ENCODE results near the gene M1AP.
A peak's percentile ranks its signal among the peaks of the same experiment; 100 is the strongest.

M1AP gene

DNA sequence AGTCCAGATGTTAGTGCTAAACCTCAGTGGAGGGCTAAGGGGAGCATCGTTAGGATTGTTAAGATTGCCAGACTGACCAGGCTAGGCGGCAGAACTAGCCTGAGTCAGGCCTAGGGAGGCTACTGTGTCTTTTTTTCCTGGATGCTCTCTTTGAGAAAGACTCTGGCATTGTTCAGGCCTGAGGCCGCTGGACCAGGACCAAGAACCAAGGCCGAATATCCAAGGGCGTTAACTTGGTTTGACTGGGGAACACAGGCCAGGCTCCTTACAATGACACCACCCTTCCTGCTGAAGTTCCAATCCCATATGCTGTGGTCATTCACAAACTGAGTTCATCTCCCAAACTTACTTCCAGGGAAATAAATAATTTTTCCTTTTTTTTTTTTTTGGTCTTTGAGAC lies 107.8 kb downstream of the M1AP start:
- DNase-seq, result no peak

- DNase-seq, result no peak
Observed at GRCh38 chr2:74538881-74539339, 109.2 kb downstream of the M1AP start.

DNA sequence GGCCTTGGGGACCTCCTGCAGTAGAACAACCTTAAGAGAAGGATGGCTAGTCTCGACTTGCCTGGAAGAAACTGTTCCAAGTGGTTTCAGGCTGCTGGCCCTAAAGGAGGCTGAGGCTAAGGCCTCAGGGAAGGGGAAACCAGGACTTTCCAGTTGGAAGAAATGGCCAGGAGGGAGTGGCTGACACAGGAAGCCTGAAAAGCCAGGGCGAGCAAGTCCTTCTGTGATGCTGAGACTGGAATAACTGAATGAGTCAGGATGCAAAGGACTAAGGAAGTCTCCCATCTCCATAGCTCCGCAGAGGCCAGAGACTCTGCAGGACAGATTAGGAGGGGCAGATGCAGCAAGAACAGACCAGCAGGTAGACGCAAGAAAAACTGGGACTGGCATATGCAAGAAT lies 111.0 kb downstream of the M1AP start:
- no peak for DNase-seq

GRCh38 chr2:74536166-74536950 lies 111.8 kb downstream of the M1AP start:
- no peak for DNase-seq

DNA sequence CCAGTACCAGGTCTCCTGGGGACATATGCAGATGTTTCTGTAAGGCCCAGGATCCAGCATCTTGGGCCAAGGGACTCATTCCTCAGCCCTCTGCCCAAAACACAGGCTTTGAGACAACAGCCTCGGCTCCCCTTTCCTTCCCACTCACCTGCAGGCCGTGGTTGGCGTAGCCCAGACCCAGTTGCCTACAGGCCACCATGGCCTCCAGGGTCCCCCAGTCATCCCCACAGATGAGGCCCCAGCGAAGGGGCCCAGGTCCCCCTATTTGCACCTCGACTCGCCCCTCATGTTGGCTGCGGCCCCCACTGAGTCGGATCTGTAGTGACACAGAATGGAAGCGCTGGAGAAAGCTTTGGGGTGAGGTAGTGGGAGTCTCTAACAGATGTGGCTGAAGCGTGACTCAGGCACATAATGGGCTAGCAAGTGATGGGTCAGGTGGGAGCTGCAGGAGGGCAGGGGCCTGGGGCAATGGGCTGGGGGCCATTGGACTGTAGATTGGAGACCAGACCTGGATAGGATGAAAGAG lies 112.6 kb downstream of the M1AP start:
- DNase-seq, result no peak

DNA sequence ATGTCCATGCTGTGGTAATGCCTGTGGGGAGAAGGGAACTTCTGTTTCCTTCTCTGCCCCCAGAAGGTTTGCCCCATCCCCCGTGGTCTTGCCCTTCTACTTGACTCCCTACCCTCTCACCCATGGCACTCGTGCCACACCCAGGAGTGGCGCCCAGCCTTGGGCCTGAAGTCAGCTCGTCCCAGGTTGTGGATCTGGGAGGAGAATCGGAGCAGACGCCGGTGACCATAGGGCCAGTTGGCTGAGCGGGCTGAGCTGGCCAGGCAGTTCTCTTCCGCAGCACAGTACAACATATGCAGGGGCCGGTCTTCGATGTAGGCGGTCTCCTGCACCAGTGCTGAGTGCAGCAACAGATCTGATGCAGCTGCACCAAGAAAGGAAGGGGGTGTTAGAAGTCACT lies 113.7 kb downstream of the M1AP start:
- DNase-seq, result no peak

DNA sequence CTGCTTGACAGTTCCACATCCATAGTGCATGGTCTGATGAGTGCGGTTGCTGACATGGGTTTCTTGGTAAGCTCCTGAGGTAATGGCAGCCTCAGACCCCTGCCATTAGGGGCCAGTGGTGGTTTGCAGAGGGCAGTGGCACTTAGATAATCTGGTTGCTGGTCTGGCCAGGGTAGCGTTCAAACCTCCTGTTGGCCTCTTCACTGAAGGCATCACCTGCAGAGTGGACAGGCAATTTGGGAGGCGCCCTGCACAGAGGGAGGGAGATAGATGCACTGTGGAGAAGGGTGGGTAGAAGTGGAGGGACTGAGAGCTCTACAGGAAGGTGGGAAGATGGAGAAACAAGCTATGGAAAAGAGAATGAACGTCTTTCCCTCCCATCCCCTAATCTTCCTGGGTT lies 114.7 kb downstream of the M1AP start:
- DNase-seq, result no peak

GRCh38 chr2:74532222-74532621 lies 115.9 kb downstream of the M1AP start:
- no peak for DNase-seq

- no peak for DNase-seq
Observed at GRCh38 chr2:74531666-74532065, 116.5 kb downstream of the M1AP start.

- DNase-seq, result peak; percentile 70
Observed at GRCh38 chr2:74530239-74531187, 117.6 kb downstream of the M1AP start.

DNA sequence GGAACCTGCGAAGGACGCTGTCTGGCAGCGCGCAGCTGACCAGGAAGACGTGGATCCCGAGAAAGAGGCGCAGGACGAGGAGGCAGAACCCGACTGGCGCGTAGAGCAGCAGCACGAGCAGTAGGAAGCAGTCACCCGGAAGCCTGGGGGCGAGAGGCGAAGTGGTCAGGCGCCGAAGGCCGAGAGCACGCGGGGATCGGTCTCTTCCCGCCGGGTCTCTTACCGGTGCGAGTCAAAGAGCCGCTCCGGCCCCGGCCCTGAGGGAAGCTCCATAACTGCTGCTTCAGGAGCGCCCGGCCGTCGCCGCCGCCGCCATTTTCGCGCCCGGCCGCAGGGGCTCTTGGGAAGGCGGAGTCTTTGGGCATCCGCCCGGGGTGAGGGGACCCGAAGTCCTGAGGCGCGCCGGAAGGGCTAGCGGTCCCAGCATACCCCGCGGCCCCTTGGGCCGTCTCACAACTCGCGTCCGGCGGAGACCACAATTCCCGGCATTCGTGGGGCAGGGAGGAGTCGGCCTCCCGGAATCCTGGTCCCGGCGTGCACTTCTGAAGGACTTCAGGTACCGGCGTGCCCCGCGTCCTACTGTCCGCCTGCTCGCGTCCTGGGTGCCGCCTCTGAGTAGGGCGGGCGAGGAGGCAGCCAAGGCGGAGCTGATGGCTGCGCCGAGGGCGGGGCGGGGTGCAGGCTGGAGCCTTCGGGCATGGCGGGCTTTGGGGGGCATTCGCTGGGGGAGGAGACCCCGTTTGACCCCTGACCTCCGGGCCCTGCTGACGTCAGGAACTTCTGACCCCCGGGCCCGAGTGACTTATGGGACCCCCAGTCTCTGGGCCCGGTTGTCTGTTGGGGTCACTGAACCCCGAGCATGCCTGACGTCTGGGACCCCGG lies 118.5 kb downstream of the M1AP start, which contains the start of the genes AUP1 and HTRA2:
AUP1 (minus strand) TSS at position 350 of the 882 bp plus-strand sequence; CDS start at position 273, 77 bp downstream.
HTRA2 (plus strand) TSS at position 577 of the 882 bp plus-strand sequence; CDS start at position 651, 74 bp downstream.
- peak; percentile 99 for DNase-seq

DNA sequence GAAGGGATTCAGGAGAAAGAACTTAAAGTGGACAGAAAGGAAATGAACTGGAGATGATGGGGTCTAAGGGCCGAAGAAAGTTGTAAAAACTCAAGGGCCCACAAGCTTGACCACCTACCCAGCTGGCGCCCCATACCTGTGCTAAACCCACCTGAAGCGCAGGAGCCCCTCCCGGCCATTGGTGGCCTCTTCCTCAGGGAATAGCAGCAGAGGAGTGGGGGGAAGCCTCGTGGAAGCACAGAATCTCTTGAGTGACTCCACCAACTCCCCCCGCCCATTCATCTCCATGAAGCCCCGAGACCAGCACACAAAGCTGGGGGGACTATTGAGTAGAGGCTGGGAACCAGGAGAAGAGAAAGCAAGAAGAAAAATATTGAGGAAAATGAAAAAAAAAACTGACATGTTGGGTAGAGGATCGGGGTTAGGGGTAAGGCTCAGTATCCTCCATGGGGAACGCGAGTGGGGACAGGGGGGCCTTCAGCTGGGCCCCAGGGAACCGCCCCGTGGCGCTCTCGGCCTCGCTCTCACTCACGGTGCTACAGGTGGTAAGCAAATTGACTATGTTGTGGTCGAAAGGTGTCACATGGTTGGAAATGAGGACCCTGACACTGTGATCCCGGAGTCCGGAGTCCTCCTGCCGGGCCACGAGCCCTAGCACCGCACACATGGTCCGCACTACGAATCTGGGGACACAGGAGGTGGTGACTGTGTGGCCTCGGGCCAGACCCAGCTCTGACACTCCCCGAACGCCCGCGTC lies 119.4 kb downstream of the M1AP start:
- DNase-seq, result no peak

GRCh38 chr2:74527741-74528140 lies 120.4 kb downstream of the M1AP start:
- no peak for DNase-seq

DNA sequence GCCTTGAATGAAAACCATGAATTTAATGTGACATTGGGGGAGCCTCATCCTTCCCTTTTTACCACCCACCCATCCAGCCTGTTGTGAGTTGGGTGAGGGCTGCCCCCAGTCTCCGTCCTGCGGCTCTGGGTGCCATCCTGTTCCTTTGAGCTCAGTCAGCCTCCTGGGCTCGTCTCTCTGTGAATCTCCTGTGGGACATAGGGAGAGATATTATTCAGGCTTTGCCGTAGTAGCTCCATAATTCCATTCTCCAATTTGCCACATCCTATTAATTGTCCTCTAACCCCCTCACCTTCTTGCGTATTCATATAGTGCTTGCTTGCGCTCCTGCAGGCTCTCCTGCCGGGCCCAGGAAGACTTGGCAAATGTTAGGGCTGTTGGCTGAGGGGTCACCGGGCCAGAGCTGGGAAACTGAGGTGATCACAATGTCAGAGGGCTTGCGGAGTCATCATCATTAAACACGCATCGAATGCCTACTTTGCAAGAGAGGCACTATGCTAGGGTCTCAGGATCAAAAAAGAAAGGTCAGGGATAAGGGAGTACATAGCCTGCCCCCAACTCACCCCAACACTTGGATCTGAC lies 121.4 kb downstream of the M1AP start:
- DNase-seq, result no peak

- DNase-seq, result peak; percentile 68
Observed at GRCh38 chr2:74525717-74526648, 122.1 kb downstream of the M1AP start, which contains the start of gene DQX1. DQX1 (minus strand) TSS chr2:74526231; CDS start chr2:74525729, 502 bp downstream.

DNA sequence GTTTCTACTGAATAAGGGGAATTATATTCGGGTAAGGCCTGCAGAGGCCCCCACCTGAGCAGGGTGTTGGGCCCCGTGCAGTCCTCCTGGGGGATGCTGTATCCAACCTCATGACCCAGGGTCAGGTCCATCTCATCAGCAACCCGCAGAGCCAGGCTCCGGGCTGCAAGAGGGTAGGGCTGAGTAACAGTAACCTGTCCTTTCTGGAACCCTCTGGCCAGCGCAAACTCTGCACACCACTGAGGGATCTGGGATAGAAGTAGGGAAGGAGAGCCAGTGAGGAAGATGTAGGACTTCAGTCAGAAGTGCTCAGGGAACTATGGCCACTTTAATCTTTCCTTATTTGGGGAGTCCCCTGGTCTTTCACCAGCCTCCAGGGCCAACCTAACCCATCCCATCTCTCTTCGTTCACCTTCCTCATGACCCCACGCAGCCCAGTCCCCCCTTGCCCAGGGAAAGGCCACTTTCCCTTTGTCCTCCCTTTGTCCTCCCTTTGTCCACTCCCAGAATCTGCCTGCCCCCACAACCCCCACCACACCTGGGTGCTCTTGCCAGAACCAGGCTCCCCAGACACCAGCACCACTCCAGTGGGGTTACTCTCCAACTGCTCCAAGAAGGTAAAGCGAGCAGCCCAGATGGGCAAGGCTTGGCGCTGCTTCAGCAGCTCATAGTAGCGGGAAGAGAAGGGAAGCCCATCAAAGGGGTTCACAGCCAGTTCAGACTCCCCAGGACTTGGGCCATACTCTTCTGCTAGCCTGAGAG lies 123.0 kb downstream of the M1AP start:
- DNase-seq, result no peak

DNA sequence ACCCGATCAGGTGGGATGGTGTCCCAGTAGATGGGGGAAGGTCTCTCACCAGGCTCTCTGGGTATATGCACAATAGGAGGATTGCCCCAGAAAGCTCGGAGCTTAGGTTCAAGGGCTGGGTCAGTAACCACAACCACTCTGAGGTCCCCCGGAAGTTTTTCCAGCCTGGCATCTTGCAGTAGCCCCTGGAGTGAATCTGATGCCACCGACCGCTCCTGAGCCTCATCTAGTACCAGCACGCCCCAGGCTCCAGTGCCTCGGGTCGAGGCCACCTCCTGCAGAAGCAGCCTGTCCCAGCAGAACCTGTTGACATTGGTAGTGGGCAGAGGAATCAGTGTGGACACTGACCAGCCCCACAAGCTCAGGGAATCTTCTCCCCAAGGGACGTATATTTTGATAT lies 124.1 kb downstream of the M1AP start:
- DNase-seq, result no peak

DNA sequence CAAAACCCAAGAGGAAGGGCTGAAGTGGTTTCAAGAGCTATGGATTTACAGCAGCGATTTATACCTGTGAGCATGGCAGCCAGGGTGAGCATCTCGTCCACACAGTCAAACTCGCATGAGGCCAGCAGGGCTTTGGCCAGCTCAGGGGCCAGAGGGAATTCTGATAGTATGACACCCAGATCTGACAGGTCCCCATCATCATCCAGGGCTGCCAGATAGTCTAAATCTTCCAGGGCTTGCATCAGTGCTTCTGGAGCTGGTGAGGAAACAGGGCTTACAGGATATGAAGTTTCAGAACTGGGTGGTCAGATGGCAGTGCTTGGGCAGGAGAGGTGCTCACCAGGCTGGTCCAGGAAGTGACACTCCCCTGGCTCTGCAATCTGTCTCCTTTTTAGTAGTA lies 125.6 kb downstream of the M1AP start:
- no peak for DNase-seq

GRCh38 chr2:74516650-74517049 lies 131.5 kb downstream of the M1AP start:
- DNase-seq, result no peak
